Spinal cord (tissue), 10 donors: Measurements from ENCODE around the gene SMYD3. TPM values are rescaled to one million over a fixed set of nuclear protein-coding genes. Genes with fewer than 3 reads are reported as not detected.
A peak's percentile ranks its signal among the peaks of the same experiment; 100 is the strongest.

Experiments
- DNase-seq, 6 donors: peaks; one replicate each; pipeline versions ENCODE4 v3.0.0 to v3.0.0-alpha.2; 2013 to 2015; ENCODE audit warnings: low spot score in 6 of 6, low read depth in 4 of 6
- H3K27ac ChIP-seq: one replicate; pipeline ENCODE4 v1.5.1; 2013; ENCODE audit warnings: low read depth, low read length, control low read depth
- H3K27me3 ChIP-seq: one replicate; pipeline ENCODE4 v1.6.1; 2013; ENCODE audit warnings: low read length; ENCODE audit not compliant: control insufficient read depth, insufficient read depth
- H3K36me3 ChIP-seq: one replicate; pipeline ENCODE4 v1.6.1; 2013; ENCODE audit warnings: low read length; ENCODE audit not compliant: control insufficient read depth, insufficient read depth
- H3K4me1 ChIP-seq: one replicate; pipeline ENCODE4 v1.6.1; 2013; ENCODE audit warnings: low read length; ENCODE audit not compliant: control insufficient read depth, insufficient read depth
- H3K4me3 ChIP-seq: one replicate; pipeline ENCODE4 v1.5.1; 2013; ENCODE audit warnings: low read depth, low read length, control low read depth
- H3K9me3 ChIP-seq: one replicate; pipeline ENCODE4 v1.6.1; 2013; ENCODE audit warnings: low read length; ENCODE audit not compliant: control insufficient read depth, insufficient read depth
- WGBS: methylation state at CpG from one replicate; pipeline ENCODE4 v1.1.5; 2013; ENCODE audit warnings: missing lambda C conversion rate; ENCODE audit not compliant: insufficient coverage; 5-methylcytosine and 5-hydroxymethylcytosine counted together
- polyA plus RNA-seq, 2 donors: library from polyadenylated mRNA; unstranded; fragments of 120-200 nt; gene quantifications; one replicate each; pipeline ENCODE4 v1.2.1, GENCODE V29; 2013; ENCODE audit not compliant: insufficient read length in 2 of 2
- total RNA-seq, 2 donors: library from RNA; depleted of rRNA in 1 of 2; stranded (reverse); fragments of 120-200 nt in 1 of 2; fragments of >200 nt in 1 of 2; gene quantifications; one replicate each; pipeline versions ENCODE4 v1.2.3 to v1.2.4, GENCODE V29; 2013 to 2014
- donor health status: healthy.

SMYD3 gene
- total and polyA plus RNA-seq, 4 donors = 37.5 to 54.4 (median 49.4) TPM

GRCh38 chr1:246176126-246177024, 330.7 kb downstream of the SMYD3 start:
- WGBS = 94% methylated on average over 5 of the region's 11 CpGs
- H3K9me3 ChIP-seq = no peaks in the 10 kb centered on the region
- no peak overlapping the region for H3K4me3 ChIP-seq
- DNase-seq = no peak
- H3K27me3 ChIP-seq = no peaks in the 10 kb centered on the region
- no peak overlapping the region for H3K27ac ChIP-seq
- no peaks in the 10 kb centered on the region for H3K36me3 ChIP-seq
- H3K4me1 ChIP-seq = no peaks in the 10 kb centered on the region

GRCh38 chr1:246170574-246171261, 336.4 kb downstream of the SMYD3 start:
- WGBS = 100% methylated on average over 4 of the region's 8 CpGs
- Histone ChIP-seq H3K27me3 (no peaks in the 10 kb centered on the region), H3K36me3 (no peaks in the 10 kb centered on the region), H3K4me1 (no peaks in the 10 kb centered on the region), H3K9me3 (no peaks in the 10 kb centered on the region), H3K27ac (no peak overlapping the region), H3K4me3 (no peak overlapping the region)
- DNase-seq = no peak

GRCh38 chr1:246169486-246169885, 337.6 kb downstream of the SMYD3 start:
- H3K4me1 ChIP-seq = no peaks in the 10 kb centered on the region
- no peaks in the 10 kb centered on the region for H3K36me3 ChIP-seq
- DNase-seq = no peak
- H3K9me3 ChIP-seq = no peaks in the 10 kb centered on the region
- WGBS = 96% methylated on average over 8 of the region's 8 CpGs
- no peak overlapping the region for H3K27ac ChIP-seq
- H3K27me3 ChIP-seq = no peaks in the 10 kb centered on the region
- H3K4me3 ChIP-seq = no peak overlapping the region

- no CpG with 5 or more reads among the region's 5 CpGs for WGBS
- Histone ChIP-seq H3K36me3 (no peaks in the 10 kb centered on the region), H3K27me3 (no peaks in the 10 kb centered on the region)
Measured at GRCh38 chr1:246169019-246169418, 338.1 kb downstream of the SMYD3 start.

GRCh38 chr1:246166841-246167240, 340.2 kb downstream of the SMYD3 start:
- no peaks in the 10 kb centered on the region for H3K27me3 ChIP-seq
- no peak overlapping the region for H3K4me3 ChIP-seq
- DNase-seq = no peak
- WGBS = 89% methylated on average over 5 of the region's 11 CpGs
- no peaks in the 10 kb centered on the region for H3K9me3 ChIP-seq
- no peak overlapping the region for H3K27ac ChIP-seq
- no peaks in the 10 kb centered on the region for H3K36me3 ChIP-seq
- H3K4me1 ChIP-seq = no peaks in the 10 kb centered on the region

More at GRCh38 chr1:246169019-246169418, 338.1 kb downstream of the SMYD3 start:
- Histone ChIP-seq H3K4me1 (no peaks in the 10 kb centered on the region), H3K27ac (no peak overlapping the region), H3K4me3 (no peak overlapping the region), H3K9me3 (no peaks in the 10 kb centered on the region)
- no peak for DNase-seq

- H3K27me3 ChIP-seq = no peaks in the 10 kb centered on the region
- 86% methylated on average over 1 of the region's 7 CpGs for WGBS
- DNase-seq = peak in 1 of 6 donors; percentile 47
- no peaks in the 10 kb centered on the region for H3K9me3 ChIP-seq
- H3K36me3 ChIP-seq = no peaks in the 10 kb centered on the region
- no peak overlapping the region for H3K27ac ChIP-seq
- H3K4me1 ChIP-seq = peaks cover 1% of the 10 kb centered on the region
- H3K4me3 ChIP-seq = no peak overlapping the region
Measured at GRCh38 chr1:246165826-246166709, 341.0 kb downstream of the SMYD3 start.

- H3K27me3 ChIP-seq = no peaks in the 10 kb centered on the region
- H3K27ac ChIP-seq = no peak overlapping the region
- H3K4me3 ChIP-seq = no peak overlapping the region
- DNase-seq = no peak
- over 99% methylated on average over 8 of the region's 9 CpGs for WGBS
- no peaks in the 10 kb centered on the region for H3K9me3 ChIP-seq
- H3K4me1 ChIP-seq = peaks cover 4% of the 10 kb centered on the region
- no peaks in the 10 kb centered on the region for H3K36me3 ChIP-seq
Measured at GRCh38 chr1:246164764-246165163, 342.3 kb downstream of the SMYD3 start.

- H3K9me3 ChIP-seq = no peaks in the 10 kb centered on the region
- no peak for DNase-seq
- no CpG with 5 or more reads among the region's 1 CpG for WGBS
- no peaks in the 10 kb centered on the region for H3K36me3 ChIP-seq
- H3K27me3 ChIP-seq = no peaks in the 10 kb centered on the region
- H3K27ac ChIP-seq = no peak overlapping the region
- no peak overlapping the region for H3K4me3 ChIP-seq
- H3K4me1 ChIP-seq = peaks cover 8% of the 10 kb centered on the region
Measured at GRCh38 chr1:246162560-246162959, 344.5 kb downstream of the SMYD3 start.

- H3K27me3 ChIP-seq = no peaks in the 10 kb centered on the region
- H3K4me3 ChIP-seq = no peak overlapping the region
- WGBS = 100% methylated on average over 1 of the region's 1 CpG
- H3K4me1 ChIP-seq = peaks cover 8% of the 10 kb centered on the region
- no peaks in the 10 kb centered on the region for H3K36me3 ChIP-seq
- H3K9me3 ChIP-seq = no peaks in the 10 kb centered on the region
- DNase-seq = peak in 1 of 6 donors; percentile 28
- no peak overlapping the region for H3K27ac ChIP-seq
Measured at GRCh38 chr1:246161626-246162025, 345.5 kb downstream of the SMYD3 start.
